ENCODE measurements around the gene KCNA5. TPM values are rescaled to one million over a fixed set of nuclear protein-coding genes. Genes with fewer than 3 reads are reported as not detected.

Gene KCNA5
- total RNA-seq, 1 donor from 2014 or later: 0.13 TPM

- DNase-seq (ENCODE audit: low spot score): no peak
Measured at GRCh38 chr12:5027046-5027821, 16.4 kb upstream of the KCNA5 start.

GRCh38 chr12:5030066-5030465 lies 13.6 kb upstream of the KCNA5 start:
- DNase-seq (ENCODE audit: low spot score): no peak

- DNase-seq (ENCODE audit: low spot score): no peak
Measured at GRCh38 chr12:5031242-5031641, 12.4 kb upstream of the KCNA5 start.

- DNase-seq (ENCODE audit: low spot score): no peak
Measured at GRCh38 chr12:5031958-5032357, 11.7 kb upstream of the KCNA5 start.

- no peak for DNase-seq (ENCODE audit: low spot score)
Measured at GRCh38 chr12:5032821-5033220, 10.9 kb upstream of the KCNA5 start.

GRCh38 chr12:5033883-5034282 lies 9.8 kb upstream of the KCNA5 start:
- no peak for DNase-seq (ENCODE audit: low spot score)

- no peak for DNase-seq (ENCODE audit: low spot score)
Measured at GRCh38 chr12:5034603-5035002, 9.1 kb upstream of the KCNA5 start.

GRCh38 chr12:5035618-5036017 lies 8.1 kb upstream of the KCNA5 start:
- no peak for DNase-seq (ENCODE audit: low spot score)

- DNase-seq (ENCODE audit: low spot score): no peak
Measured at GRCh38 chr12:5036031-5036430, 7.6 kb upstream of the KCNA5 start.

- DNase-seq (ENCODE audit: low spot score): no peak
Measured at GRCh38 chr12:5037795-5038357, 5.8 kb upstream of the KCNA5 start.

- DNase-seq (ENCODE audit: low spot score): no peak
Measured at GRCh38 chr12:5038781-5039311, 4.8 kb upstream of the KCNA5 start.

GRCh38 chr12:5039815-5040214 lies 3.9 kb upstream of the KCNA5 start:
- DNase-seq (ENCODE audit: low spot score): no peak

- no peak for DNase-seq (ENCODE audit: low spot score)
Measured at GRCh38 chr12:5040368-5040767, 3.3 kb upstream of the KCNA5 start.

- no peak for DNase-seq (ENCODE audit: low spot score)
Measured at GRCh38 chr12:5044420-5045295, 979 bp downstream of the KCNA5 start.

- no peak for DNase-seq (ENCODE audit: low spot score)
Measured at GRCh38 chr12:5047094-5047493, 3.4 kb downstream of the KCNA5 start.

- no peak for DNase-seq (ENCODE audit: low spot score)
Measured at GRCh38 chr12:5047729-5048128, 4.0 kb downstream of the KCNA5 start.

- DNase-seq (ENCODE audit: low spot score): no peak
Measured at GRCh38 chr12:5050542-5050941, 6.9 kb downstream of the KCNA5 start.

- no peak for DNase-seq (ENCODE audit: low spot score)
Measured at GRCh38 chr12:5051334-5051733, 7.7 kb downstream of the KCNA5 start.

- DNase-seq (ENCODE audit: low spot score): no peak
Measured at GRCh38 chr12:5051913-5052312, 8.2 kb downstream of the KCNA5 start.

GRCh38 chr12:5052348-5052747 lies 8.7 kb downstream of the KCNA5 start:
- no peak for DNase-seq (ENCODE audit: low spot score)

GRCh38 chr12:5059358-5059757 lies 15.7 kb downstream of the KCNA5 start:
- no peak for DNase-seq (ENCODE audit: low spot score)

- no peak for DNase-seq (ENCODE audit: low spot score)
Measured at GRCh38 chr12:5060958-5061357, 17.3 kb downstream of the KCNA5 start.
